ENCODE measurements around the gene AEN.

Gene AEN

GRCh38 chr15:88664151-88664778 lies 43.1 kb downstream of the AEN start:
- DNase-seq (ENCODE audit: low read depth) = no peak

DNA sequence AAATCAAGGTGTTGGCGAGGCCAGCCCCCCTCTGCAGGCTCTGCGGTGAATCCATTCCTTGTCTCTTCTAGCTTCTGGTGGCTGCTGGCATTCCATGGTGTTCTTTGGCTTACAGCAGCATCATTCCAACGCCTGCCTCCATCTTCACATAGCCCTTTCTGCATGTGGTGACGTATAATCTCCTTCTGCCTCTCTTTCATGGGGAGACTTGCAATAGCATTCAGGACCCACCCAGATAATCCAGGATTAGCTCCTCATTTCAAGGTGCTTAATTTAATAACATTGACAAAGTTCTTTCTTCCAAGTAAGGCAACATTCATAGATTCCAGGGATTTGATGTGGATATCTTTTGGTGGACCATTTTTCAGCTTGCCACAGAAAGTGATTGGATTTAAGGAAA lies 53.5 kb downstream of the AEN start:
- DNase-seq (ENCODE audit: low read depth) = no peak

DNA sequence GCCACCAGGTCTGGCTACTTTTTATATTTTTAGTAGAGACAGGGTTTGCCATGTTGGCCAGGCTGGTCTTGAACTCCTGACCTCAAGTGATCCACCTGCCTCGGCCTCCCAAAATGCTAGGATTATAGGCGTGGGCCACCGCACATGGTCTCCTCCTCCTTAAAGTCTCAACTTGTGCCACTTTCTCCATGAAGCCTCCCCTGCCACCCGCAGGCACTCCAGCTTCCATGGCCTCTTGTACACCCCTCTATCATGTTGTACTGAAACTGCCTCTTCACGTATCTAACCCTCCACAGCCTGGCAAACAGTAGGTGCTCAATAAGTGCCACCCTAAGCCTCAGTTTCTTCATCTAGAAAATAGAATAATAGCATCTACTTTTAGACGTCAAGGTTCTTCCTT lies 57.6 kb downstream of the AEN start:
- DNase-seq (ENCODE audit: low read depth) = no peak

DNA sequence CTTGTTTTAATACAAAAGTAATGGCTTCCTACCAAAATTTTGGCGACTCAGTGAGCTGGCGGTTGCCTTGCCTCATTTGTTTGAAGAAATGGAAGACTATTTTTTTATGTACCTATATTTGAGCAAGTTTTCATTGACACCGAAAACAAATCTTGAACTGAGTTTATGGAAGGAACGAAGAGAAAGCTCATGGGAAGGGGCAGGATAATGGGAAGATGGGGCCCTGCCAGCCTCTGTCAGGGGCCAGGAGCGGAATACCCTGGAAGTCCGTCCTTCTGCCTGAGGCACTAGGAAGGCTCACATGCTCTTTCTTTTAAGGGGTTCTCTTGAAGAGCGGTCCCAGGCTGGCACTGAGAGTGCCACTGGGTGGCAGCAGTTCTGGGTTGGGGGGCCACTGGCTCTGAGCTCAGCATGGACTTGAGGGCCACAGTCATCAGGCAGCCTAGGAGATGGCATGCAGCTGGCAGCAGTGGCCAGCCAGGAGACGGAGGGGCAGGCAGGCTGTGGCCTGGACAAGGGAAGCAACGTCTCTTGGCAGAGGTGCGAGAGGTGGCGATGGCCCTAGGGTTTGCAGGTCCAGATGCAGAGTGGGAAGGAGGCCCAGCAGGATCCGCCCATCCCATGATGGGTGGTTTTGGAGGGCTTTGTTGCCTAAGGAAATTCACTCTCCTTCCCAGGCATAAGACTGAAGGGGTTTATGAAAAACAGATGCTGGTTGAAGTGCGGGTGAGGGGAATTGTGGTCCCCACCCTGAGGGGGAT lies 59.3 kb downstream of the AEN start:
- DNase-seq (ENCODE audit: low read depth) = no peak

- DNase-seq (ENCODE audit: low read depth) = no peak
Observed at GRCh38 chr15:88681610-88682221, 60.6 kb downstream of the AEN start.

Data from HS-5 (cell line).